Large intestine (tissue), 3 donors: ENCODE measurements around the gene SHKBP1. TPM values are rescaled to one million over a fixed set of nuclear protein-coding genes. Genes with fewer than 3 reads are reported as not detected.

Experiments
- DNase-seq, 2 donors: peaks; one replicate each; pipeline versions ENCODE4 v3.0.0 to v3.0.0-alpha.2; 2013
- H3K27ac ChIP-seq: one replicate; pipeline ENCODE4 v1.5.1; 2013; ENCODE audit warnings: low read length
- H3K27me3 ChIP-seq: 2 replicates; pipeline ENCODE4 v1.6.1; 2013; ENCODE audit warnings: low read length; ENCODE audit not compliant: control insufficient read depth, insufficient read depth
- H3K36me3 ChIP-seq: 2 replicates; pipeline ENCODE4 v1.6.1; 2013; ENCODE audit warnings: low read length; ENCODE audit not compliant: control insufficient read depth, insufficient read depth
- H3K4me1 ChIP-seq: one replicate; pipeline ENCODE4 v1.6.1; 2013; ENCODE audit warnings: low read length; ENCODE audit not compliant: control insufficient read depth, insufficient read depth
- H3K4me3 ChIP-seq: one replicate; pipeline ENCODE4 v1.5.1; 2013; ENCODE audit warnings: low read length
- H3K9me3 ChIP-seq: one replicate; pipeline ENCODE4 v1.6.1; 2013; ENCODE audit warnings: mild to moderate bottlenecking, low read depth, low read length, moderate library complexity; ENCODE audit not compliant: control insufficient read depth
- WGBS: methylation state at CpG from one replicate; pipeline ENCODE4 v1.1.5; 2013; ENCODE audit warnings: low lambda C conversion rate; ENCODE audit not compliant: insufficient coverage; 5-methylcytosine and 5-hydroxymethylcytosine counted together
- polyA plus RNA-seq: library from polyadenylated mRNA; unstranded; fragments of 120-200 nt; gene quantifications from one replicate; pipeline ENCODE4 v1.2.1, GENCODE V29; 2013

The SHKBP1 gene
- polyA plus RNA-seq, 1 donor = 27.8 TPM

GRCh38 chr19:40599902-40600569 is 23.4 kb downstream of the SHKBP1 start:
- Histone ChIP-seq H3K4me3 (peak overlapping the region; percentile 19), H3K4me1 (peaks cover 34% of the 10 kb centered on the region), H3K36me3 (no peaks in the 10 kb centered on the region), H3K27me3 (peaks cover 50% of the 10 kb centered on the region), H3K9me3 (peaks cover 8% of the 10 kb centered on the region), H3K27ac (no peak overlapping the region)
- peak in 1 of 2 donors; percentile 20 for DNase-seq
- no CpG with 5 or more reads among the region's 43 CpGs for WGBS

DNA sequence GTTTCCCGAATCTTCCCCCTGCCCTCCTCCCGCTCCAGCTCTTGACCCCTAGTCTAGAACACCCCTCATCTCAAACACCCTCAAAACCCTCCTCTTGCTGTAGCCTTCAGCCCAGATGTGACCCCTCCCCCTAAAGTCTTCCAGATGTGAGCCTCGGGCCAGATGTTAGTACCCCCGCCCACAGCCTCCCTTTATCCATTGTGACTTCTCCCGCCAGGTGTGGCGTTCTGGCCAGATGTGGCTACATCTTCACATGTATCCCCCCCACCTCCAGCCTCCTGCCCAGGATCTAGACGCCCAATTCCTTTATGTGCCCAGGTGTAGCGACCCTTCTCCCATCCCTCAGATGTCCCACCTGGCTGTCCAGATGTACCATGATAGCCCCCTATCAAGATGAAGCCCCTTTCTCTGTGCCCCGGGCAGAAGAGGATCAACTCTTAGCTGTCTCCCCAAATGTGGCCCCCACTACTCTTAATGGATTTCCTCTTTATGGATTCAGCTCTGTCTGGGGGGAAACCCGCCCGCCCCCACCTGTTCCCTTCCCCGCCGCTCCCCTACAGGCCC is 24.0 kb downstream of the SHKBP1 start:
- peak overlapping the region; percentile 16 for H3K4me3 ChIP-seq
- H3K4me1 ChIP-seq = peaks cover 36% of the 10 kb centered on the region
- no CpG with 5 or more reads among the region's 13 CpGs for WGBS
- no peaks in the 10 kb centered on the region for H3K36me3 ChIP-seq
- H3K9me3 ChIP-seq = peaks cover 8% of the 10 kb centered on the region
- H3K27me3 ChIP-seq = peaks cover 45% of the 10 kb centered on the region
- peak in 1 of 2 donors; percentile 45 for DNase-seq
- H3K27ac ChIP-seq = no peak overlapping the region

- H3K27ac ChIP-seq = peak within 1 kb of the TSS; percentile 94
- H3K9me3 ChIP-seq = peaks cover 8% of the 10 kb centered on the region
- H3K36me3 ChIP-seq = no peaks in the 10 kb centered on the region
- H3K4me3 ChIP-seq = peak within 1 kb of the TSS; percentile 52
- DNase-seq = peak in 1 of 2 donors; percentile 62
- H3K4me1 ChIP-seq = peaks cover 42% of the 10 kb centered on the region
- no CpG with 5 or more reads among the region's 82 CpGs for WGBS
- H3K27me3 ChIP-seq = peaks cover 42% of the 10 kb centered on the region
Measured at GRCh38 chr19:40601134-40601974, 24.7 kb downstream of the SHKBP1 start, which contains the start of gene LTBP4. LTBP4 (plus strand) TSS chr19:40601369; CDS start chr19:40601388, 19 bp downstream.

- H3K4me3 ChIP-seq = peak overlapping the region; percentile 52
- no CpG with 5 or more reads among the region's 2 CpGs for WGBS
- peaks cover 27% of the 10 kb centered on the region for H3K27me3 ChIP-seq
- H3K9me3 ChIP-seq = peaks cover 10% of the 10 kb centered on the region
- H3K36me3 ChIP-seq = no peaks in the 10 kb centered on the region
- H3K27ac ChIP-seq = peak overlapping the region; percentile 94
- H3K4me1 ChIP-seq = peaks cover 58% of the 10 kb centered on the region
- DNase-seq = no peak
Measured at GRCh38 chr19:40603071-40603388, 26.4 kb downstream of the SHKBP1 start.

- no CpG with 5 or more reads among the region's 43 CpGs for WGBS
- Histone ChIP-seq H3K4me3 (peak overlapping the region; percentile 52), H3K4me1 (peaks cover 62% of the 10 kb centered on the region)
Measured at GRCh38 chr19:40603389-40604170, 26.9 kb downstream of the SHKBP1 start.

DNA sequence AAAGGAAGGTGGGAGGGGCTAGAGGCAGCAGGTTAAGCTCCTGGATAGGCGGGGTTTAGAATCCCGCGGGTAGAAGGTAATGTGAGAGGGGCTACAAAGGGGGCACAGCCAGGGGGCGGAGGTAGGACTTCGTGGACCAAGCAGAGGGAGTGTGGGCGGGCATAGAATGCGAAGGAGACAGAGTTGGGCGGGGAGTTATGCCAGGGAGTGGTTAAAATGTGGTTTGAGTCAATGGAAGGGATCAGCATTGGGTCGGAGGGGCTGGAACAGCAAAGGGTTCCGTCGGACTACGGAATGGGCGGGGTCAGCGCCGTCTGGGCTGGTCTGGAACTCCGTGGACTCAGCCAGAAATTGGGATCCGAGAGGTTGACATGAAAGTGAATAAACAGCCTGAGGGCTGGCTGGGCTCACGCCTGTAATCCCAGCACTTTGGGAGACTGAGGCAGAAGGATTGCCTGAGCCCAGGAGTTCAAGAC is 27.5 kb downstream of the SHKBP1 start:
- H3K36me3 ChIP-seq = no peaks in the 10 kb centered on the region
- peak overlapping the region; percentile 94 for H3K27ac ChIP-seq
- WGBS = 7% methylated on average over 3 of the region's 18 CpGs
- H3K9me3 ChIP-seq = peaks cover 10% of the 10 kb centered on the region
- H3K4me3 ChIP-seq = no peak overlapping the region
- no peak for DNase-seq
- peaks cover 67% of the 10 kb centered on the region for H3K4me1 ChIP-seq
- H3K27me3 ChIP-seq = peaks cover 18% of the 10 kb centered on the region

More at GRCh38 chr19:40603389-40604170, 26.9 kb downstream of the SHKBP1 start:
- no peaks in the 10 kb centered on the region for H3K36me3 ChIP-seq
- peaks cover 23% of the 10 kb centered on the region for H3K27me3 ChIP-seq
- H3K9me3 ChIP-seq = peaks cover 10% of the 10 kb centered on the region
- peak overlapping the region; percentile 94 for H3K27ac ChIP-seq
- DNase-seq = peak; percentile 100

- peaks cover 13% of the 10 kb centered on the region for H3K27me3 ChIP-seq
- H3K9me3 ChIP-seq = peaks cover 10% of the 10 kb centered on the region
- peaks cover 71% of the 10 kb centered on the region for H3K4me1 ChIP-seq
- H3K36me3 ChIP-seq = no peaks in the 10 kb centered on the region
- H3K27ac ChIP-seq = peak overlapping the region; percentile 94
- peak overlapping the region; percentile 52 for H3K4me3 ChIP-seq
- WGBS = no CpG with 5 or more reads among the region's 29 CpGs
- DNase-seq = peak in 1 of 2 donors; percentile 64
Measured at GRCh38 chr19:40604647-40605215, 28.1 kb downstream of the SHKBP1 start.

GRCh38 chr19:40605216-40605971 is 28.7 kb downstream of the SHKBP1 start:
- peak overlapping the region; percentile 52 for H3K4me3 ChIP-seq
- DNase-seq = peak; percentile 87 to 96
- no peaks in the 10 kb centered on the region for H3K36me3 ChIP-seq
- H3K4me1 ChIP-seq = peaks cover 75% of the 10 kb centered on the region
- 0% methylated on average over 2 of the region's 71 CpGs for WGBS
- peak overlapping the region; percentile 94 for H3K27ac ChIP-seq
- peaks cover 6% of the 10 kb centered on the region for H3K27me3 ChIP-seq
- peaks cover 5% of the 10 kb centered on the region for H3K9me3 ChIP-seq
